Measurements from ENCODE around the gene ZNF471.

ZNF471 gene

DNA sequence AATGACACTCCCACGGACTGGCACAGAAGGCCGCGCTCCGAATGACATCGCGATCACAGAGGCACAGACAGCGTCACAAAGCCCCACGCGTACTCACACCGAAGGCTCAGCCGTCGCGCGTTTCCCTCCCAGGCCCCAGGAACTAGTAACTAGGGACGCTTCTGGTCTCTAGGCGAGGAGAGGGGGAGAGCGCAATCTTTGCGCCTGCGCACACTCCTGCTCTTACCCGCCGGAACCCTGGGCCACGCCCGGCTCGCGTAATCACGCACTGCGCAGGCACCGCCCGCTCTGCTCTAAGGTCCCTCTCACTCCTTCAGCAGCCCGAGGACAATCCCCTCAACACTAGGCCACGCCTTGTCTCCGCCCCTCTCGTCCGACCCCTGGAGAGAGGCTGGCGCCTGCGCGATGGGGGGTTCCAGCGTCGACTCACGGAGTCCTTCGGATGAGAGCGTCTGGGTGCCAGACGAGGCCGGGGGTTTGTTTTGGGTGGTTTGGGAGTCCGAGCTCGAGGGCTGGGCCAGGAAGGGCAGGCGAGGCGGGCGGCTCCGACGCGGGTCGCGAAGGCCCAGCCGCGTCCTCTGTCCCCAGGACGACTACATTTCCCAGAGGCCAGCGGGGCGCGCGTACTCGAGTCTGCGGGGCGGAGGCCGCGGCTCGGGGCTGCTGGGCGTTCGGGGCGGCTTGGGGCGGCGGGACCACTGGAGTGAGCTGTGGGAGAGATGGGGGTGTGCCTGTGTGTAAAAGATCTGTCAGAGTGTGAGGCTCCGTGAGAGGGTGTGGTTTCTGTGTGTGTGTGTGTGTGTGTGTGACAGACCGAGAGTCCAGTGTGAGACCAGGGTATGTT, at the start of gene ZNF471:
Gene ZNF471, plus strand, starts transcription at position 410 of the 844 bp plus-strand sequence. CDS start 3,717 bp downstream, outside the sequence.
- DNase-seq: peak; percentile 86

DNA sequence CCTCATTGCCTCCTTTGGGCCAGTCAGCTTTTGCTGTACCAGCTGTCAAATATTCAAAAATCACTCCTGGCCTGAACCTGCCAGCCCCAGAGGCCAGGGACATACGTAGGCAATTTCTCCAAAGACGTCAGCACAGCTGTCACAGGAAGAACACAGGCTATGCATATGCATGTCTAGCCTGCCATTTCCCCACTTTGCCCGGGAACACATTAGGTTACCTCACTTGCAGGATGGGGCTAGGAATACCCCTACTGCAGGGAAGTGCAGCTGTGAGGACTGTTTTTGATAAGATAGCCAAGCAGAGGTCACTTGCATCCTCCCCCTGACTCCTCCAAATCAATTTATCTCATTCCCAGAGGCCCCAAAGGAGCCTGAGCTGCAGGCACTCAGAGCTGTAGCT, 33.3 kb upstream of the ZNF471 start:
- DNase-seq: no peak

DNA sequence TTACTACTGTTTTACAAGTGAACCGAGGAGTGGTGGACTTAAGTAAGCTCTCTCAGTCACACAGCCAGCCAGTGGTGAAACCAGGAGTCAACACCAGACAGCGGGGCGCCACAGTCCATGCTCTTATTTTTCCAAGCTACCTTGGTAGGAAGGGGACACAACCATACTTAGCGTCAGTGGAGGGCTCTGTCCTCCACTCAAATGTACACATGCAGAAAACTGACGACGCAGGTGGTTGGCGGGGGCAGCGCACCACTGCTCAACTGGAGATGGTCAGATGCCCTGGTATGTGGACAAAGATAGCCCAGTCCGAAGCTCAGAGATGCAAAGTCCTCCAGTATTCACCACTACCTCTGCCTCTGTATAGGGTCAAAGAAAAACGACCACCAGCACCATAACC, 31.6 kb upstream of the ZNF471 start:
- no peak for DNase-seq

DNA sequence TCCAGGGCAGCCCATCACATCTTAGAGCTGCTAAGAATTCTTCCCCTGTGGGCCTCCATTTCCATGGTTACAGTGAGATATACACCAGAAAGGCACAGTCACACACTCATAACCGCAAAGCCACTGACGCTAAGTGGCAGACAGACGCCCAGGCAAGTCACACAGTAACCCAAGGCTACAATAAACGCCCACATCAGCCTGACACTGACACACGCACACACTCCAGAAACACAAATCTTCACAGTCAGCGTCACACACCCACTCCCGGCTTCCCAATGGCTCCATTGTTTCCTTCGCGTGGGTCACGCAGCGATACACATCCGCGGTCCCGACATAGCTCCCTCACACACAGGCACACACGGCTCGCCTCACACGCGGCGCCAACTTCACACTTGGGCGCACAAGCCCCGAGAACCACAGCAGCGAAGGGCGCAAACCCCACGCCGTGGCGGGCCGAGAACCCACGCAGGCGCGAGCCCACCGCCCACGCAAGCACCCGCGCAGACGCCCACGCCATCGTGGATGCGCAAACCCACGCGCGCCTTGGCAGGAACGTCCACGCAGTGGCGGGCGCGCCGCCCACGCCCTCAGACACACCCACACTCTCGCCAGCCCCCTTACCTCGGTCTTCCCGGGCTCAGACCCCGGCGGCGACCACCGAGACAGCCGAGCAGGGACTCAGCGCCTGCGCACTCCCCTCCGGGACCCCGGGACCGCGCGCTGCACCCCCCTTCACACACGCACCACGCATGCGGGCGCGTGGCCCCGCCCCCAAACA, 30.8 kb upstream of the ZNF471 start, which contains the start of gene ZNF667:
Gene ZNF667, minus strand, starts transcription at position 695 of the 778 bp plus-strand sequence. CDS start 14,975 bp downstream, outside the sequence.
- DNase-seq: peak; percentile 41

DNA sequence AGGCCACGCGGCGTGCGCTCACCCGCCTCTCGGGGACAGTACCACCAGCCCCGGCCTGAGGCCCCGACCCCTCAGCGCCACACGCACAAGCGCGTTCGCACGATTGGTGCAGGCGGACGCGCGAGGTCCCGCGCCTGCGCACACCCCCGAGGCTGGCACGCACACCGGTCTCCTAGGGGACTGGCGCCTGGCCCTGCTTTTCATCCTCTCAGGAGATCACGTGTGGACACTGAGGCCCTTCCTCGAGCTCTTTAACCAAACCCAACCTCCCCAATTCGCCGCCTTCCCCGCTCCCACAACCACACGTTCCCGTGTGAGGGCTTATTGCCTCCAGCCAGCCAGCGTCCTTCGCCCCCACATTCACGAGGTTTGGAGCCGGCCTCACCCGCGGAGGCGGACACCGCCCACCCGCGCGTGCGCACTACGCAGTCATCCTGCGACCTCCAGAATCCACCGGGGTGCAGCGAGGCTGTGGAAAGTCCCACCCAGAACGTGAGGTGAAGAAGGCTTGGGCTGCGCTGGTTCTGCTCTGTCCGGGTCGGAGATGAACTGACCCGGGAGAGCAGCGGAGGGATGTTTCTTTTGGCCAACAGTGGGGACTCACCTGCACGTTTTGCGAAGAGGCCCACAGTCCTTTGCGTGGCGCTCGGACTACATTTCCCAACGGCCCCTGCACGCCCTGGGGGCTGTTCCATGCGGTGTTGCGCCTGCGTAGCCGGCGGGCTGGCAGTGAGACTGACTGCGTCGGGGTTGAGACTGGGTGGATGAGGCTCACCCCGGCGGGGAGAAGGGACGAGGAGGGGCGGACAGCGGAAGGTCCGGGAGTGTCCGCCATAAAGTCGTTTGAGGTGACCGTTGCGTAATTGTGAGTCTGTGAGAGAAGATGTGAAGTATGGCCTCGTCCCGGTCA, 30.0 kb upstream of the ZNF471 start:
- DNase-seq: peak; percentile 73

DNA sequence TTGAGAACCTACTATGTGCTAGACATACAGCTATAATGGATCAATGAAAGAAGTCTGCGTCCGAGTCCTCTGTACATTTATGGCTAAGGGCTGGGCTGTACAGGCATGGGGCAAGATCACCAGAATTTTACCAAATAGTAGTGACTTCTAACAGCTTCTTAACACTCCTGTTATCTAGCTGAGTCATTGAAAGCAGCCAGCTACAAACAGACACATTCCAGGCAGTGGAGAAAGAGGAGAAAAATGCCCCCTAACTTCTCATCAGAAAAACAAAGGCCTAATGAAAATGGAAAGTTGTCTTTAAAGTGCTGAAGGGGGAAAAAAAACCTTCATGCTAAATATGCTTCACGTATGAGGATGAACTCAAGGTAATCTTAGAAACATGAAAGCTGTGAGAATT, 16.3 kb upstream of the ZNF471 start:
- DNase-seq: no peak

DNA sequence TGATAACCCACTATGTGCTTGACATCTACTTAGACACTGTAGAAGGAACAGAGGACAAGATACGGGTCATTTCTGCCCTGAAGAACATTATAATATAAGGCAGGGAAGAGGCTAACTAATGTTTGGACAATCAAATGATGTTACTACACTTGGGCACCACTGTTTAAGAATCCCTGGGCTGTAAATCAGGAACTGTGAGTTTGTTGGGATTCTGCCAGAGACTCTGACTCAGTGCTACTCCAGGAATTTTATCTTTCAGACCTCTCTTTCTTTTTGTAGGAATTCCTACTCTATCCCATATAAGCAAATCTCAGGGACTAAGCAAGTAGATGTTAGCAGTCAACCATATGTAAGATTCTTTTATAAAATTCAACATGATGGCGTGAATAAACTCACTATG, 3.1 kb upstream of the ZNF471 start:
- no peak for DNase-seq

DNA sequence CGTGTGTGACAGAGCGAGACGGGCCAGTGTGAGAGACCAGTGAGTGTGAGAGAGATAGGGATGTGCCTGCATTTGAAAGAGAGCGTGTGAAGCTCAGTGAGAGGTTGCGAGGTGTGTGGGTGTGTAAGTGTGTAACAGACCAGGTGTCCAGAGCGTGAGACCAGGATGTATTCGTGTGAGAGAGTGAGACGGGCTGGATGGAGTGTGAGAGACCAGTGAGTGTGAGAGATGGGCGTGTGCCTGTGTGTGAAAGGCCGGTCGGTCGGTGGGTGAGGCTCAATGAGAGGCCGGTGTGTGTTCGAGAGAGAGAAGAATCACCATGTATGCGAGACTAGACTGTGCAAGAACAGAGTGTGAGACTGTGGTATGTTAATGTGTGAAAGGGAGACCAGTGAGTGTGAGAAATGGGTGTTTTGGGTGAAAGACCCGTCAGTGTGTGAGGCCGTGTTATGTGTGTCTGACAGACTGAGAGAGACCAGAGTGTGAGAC, 679 bp downstream of the ZNF471 start:
- DNase-seq: no peak

DNA sequence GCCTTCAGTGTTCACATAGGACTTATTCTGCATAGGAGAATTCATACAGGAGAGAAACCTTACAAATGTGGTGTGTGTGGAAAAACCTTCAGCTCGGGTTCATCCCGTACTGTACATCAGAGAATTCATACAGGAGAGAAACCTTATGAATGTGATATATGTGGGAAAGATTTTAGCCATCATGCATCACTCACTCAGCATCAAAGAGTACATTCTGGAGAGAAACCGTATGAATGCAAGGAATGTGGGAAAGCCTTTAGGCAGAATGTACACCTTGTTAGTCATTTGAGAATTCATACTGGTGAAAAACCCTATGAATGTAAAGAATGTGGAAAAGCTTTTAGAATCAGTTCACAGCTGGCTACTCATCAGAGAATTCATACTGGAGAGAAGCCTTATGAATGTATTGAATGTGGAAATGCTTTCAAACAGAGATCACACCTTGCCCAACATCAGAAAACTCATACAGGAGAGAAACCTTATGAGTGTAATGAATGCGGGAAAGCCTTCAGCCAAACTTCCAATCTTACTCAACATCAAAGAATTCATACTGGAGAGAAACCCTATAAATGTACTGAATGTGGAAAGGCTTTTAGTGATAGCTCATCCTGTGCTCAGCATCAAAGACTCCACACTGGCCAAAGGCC, 17.7 kb downstream of the ZNF471 start:
- no peak for DNase-seq

DNA sequence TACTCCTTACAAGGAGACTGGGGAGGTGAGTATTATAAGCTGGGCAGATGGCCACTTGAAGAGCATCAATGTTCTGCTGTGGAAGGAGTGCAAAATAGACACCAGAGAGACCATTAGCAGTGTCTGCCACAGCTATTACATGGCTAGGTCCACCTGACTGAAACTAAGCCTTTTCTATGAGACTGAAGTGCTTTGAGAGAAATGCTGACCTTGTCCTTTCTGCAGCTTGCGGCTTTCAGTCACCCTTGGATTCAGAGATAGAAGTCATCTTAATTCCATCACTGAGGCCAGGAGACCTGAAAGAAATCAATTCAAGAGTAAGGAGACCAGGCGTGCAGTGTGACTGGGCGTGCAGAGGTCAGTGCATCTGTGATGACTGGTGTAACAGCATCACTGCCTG, 29.8 kb downstream of the ZNF471 start:
- no peak for DNase-seq

DNA sequence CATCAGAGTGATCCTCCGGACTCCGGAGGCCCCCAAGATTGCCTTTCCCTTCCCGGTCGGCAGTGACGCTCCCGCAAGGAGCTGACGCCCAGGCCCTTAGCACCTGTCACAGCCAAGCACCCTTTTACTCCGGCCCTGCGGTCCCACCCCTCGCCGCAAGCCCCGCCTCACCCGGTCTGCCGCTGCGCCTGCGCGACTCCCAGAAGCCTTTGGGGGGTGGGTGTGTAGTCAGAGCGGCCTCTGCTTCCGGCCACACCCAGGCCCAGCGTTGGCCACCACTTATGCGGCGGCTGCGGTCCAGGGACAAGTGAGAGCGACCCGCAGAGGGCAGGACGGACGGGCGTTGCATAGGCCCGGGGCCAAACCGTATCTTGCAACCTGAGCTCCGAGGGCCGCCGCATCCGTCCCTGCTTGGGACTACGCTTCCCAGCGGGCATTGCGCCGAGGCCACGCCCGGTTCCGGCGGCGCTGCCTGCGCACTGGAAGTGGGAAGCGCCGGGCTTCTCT, 30.7 kb downstream of the ZNF471 start:
- peak; percentile 91 for DNase-seq

DNA sequence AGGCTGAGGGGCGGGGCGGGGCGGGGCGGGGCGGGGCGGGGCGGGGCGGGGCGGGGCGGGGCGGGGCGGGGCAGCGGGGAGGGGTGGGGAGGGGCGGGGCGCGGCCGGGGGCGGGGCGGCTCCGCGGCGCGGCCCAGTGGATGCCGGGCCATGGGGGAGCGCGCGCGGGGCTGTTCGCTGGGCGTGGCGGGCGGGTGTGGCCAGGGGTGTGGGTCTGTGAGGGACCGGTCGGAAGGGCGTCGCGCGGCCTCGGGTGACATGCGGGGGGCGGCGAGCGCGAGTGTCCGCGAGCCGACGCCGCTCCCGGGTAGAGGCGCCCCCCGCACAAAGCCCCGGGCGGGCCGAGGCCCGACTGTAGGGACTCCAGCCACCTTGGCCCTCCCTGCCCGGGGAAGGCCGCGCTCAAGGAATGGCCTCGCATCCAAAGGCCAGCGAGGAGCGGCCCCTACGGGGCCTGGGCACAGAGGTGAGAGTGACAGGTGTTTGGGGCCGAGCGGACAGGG, 31.2 kb downstream of the ZNF471 start, which contains the start of gene ZFP28:
Gene ZFP28, plus strand, starts transcription at position 188 of the 503 bp plus-strand sequence. Its CDS starts 71 bp downstream, at position 259.
- DNase-seq: no peak

DNA sequence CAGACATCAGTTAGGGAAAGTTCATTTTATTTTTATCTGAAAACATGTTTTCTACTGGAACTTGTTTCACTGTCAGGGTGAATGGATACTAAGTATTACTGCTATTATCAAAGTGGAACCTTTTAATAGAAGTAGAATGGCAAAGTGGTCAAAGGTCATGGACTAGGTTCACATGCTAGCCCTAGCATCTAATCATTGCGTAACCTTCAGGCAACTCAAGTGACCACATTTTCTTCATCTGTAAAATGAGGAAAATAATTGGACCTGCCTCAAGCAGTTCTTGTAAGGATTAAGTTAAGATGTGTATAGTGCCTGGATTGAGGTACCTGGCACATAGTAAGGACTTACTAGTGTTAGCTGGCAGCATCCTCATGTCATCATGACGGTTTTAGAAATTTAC, 36.1 kb downstream of the ZNF471 start:
- DNase-seq: no peak

DNA sequence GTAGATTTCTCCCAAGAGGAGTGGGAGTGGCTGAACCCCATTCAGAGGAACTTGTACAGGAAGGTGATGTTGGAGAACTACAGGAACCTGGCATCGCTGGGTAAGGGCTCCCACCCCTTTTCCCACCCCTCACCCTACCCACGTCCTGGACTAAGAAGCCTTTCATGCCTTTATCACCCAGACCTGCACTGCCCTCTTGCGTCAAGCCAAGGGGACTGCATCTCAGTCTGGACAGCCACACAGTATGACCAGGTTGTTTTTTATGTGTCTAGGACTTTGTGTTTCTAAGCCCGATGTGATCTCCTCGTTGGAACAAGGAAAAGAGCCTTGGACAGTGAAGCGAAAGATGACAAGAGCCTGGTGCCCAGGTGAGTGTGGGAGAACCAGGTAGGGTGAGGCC, 39.9 kb downstream of the ZNF471 start:
- DNase-seq: no peak

DNA sequence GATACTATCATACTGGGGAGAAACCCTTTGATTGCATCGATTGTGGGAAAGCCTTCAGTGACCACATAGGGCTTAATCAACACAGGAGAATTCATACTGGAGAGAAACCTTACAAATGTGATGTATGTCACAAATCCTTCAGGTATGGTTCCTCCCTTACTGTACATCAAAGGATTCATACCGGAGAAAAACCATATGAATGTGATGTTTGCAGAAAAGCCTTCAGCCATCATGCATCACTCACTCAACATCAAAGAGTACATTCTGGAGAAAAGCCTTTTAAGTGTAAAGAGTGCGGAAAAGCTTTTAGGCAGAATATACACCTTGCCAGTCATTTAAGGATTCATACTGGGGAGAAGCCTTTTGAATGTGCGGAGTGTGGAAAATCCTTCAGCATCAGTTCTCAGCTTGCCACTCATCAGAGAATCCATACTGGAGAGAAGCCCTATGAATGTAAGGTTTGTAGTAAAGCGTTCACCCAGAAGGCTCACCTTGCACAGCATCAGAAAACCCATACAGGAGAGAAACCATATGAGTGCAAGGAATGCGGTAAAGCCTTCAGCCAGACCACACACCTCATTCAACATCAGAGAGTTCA, 46.7 kb downstream of the ZNF471 start:
- DNase-seq: no peak

DNA sequence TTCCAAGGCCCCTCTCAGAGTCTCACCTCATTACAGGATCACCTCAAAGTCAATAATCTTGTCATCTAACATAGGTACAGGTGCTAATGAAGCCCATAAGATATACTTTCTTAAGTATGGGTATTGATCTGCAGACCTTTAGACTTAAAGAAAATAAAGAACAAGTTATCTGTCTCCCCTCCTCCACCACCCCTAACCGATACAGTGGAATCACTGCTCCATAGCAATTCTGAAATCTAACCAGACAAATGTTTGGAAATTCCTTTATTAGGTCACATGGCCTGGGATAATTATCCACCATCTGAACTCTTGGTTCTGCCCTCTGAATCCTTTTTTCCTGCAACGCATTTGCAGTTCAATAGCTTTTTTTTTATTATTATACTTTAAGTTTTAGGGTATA, 55.1 kb downstream of the ZNF471 start:
- DNase-seq: no peak

DNA sequence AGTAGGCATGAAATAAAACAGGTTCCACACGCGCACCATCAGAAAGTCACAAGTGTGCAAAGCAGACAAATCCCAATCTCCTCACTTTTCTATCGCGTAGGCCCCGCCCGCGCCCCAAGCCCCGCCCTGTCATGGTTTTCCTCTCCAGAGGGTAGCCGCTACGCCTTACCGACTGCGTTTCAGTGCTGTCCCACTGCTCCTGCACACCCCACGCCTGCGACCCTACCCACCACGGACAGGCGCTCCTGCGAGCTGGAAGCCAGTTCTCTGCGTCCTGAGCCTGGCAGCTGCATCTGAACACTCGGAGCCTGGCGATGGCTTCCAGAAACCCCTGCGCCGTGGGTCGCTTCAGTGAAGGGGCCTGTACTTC, 59.2 kb downstream of the ZNF471 start:
- DNase-seq: peak; percentile 32

DNA sequence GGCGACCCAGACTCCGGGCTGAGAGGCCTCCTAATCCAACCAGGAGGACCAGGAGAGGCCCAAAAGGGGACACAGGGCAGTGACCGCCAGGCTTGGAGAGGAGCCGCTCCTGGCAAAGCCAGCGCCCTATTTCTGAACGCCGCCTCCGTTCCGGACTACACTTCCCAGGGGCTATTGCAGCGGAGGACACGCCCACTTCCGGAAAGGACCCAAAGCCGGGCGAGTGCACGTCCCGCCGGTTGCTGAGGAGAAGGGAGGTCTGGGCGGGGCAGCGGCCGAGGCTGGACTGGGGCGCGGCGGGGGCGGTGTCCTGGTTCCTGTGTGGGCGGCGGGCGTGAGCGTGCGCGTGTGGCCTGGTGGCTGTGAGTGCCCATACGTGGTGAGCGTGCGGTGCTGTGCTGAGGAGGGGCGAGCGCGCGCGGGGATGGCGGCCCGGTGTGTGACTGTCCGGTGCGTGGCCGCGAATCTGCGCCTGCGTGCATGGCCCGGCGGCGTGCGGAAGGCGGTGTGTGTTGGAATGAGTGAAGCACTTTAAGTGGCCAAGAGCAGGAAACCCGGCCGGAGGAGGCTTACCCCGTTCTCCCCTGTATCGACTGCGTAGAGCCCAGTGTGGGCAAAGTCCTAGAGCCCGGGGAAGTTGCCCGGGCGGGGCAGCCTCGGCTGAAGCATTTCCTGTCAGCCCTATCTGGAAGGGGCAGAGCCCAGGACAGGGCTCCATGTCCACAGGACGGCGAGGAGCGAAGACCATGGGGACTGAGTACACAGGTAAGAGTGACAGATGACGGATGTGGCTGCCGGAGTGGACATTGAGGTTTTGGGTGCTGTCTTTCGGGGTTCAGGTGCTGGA, 59.8 kb downstream of the ZNF471 start, which contains the start of gene ZNF470:
Gene ZNF470, plus strand, starts transcription at position 195 of the 847 bp plus-strand sequence. CDS start 2,844 bp downstream, outside the sequence.
- DNase-seq: peak; percentile 86

DNA sequence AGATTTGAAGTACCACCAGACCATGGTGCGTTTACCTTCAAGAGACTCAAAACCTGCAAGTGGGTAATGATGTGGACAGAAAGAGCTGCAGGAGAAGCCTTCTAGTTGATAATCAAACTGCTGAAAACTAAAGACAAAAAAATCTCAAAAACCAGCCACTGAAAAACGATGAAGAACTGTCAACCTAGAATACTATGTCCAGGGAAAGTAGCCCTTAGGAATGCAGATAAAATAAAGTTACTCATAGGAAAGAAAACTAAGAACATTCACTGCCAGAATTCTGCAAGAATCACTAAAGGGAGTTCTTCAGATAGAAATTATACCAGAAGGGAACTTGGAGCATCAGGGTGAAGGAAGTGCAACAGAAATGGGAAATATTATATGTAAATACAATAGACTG, 64.9 kb downstream of the ZNF471 start:
- DNase-seq: no peak

DNA sequence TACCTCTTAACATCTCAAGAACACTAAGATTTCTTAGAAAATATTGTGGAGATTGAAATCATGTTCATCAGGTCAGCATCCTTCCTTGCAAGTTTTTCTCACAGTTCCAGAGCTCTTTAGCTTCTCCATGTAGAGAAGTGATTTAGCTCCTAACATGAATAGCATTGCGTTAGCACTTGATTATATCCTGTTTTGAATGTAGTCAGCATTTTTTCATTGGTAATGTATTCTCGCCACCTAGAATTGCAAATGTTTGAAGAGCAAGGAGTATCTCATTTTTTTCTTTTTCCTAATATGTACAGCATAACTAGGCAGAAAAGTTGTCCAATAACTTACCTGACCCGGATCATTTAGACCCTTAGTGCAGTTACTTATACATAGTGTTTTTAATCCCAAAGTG, 66.3 kb downstream of the ZNF471 start:
- DNase-seq: no peak
